Neural progenitor cell (in vitro differentiated cells): ENCODE results near the gene BBS9. TPM values are rescaled to one million over a fixed set of nuclear protein-coding genes. Genes with fewer than 3 reads are reported as not detected.

Experiments
- DNase-seq: peaks from one replicate; pipeline ENCODE4 v3.0.0-alpha.2; 2016; ENCODE audit warnings: low spot score
- H2AFZ ChIP-seq: fragments of 200-600 bp; sonication (generic); replicated peaks from 2 replicates; pipeline ENCODE4 v1.6.1; 2016; ENCODE audit warnings: antibody characterized with exemption
- H3F3A ChIP-seq: fragments of 200-600 bp; sonication (generic); 2 replicates; pipeline ENCODE4 v1.6.1; 2016; ENCODE audit warnings: antibody characterized with exemption, low read depth
- H3K27ac ChIP-seq: fragments of 200-600 bp; sonication (generic); 2 replicates; pipeline ENCODE4 v1.5.1; 2016; ENCODE audit warnings: mild to moderate bottlenecking
- H3K27me3 ChIP-seq: fragments of 200-600 bp; sonication (generic); 2 replicates; pipeline ENCODE4 v1.6.1; 2016; ENCODE audit warnings: mild to moderate bottlenecking, moderate library complexity
- H3K36me3 ChIP-seq: fragments of 200-600 bp; sonication (generic); 2 replicates; pipeline ENCODE4 v1.5.1; 2016
- H3K4me1 ChIP-seq: fragments of 200-600 bp; sonication (generic); 2 replicates; pipeline ENCODE4 v1.6.1; 2016; ENCODE audit warnings: mixed run types
- H3K4me2 ChIP-seq: fragments of 200-600 bp; sonication (generic); 2 replicates; pipeline ENCODE4 v1.6.1; 2016
- H3K4me3 ChIP-seq: fragments of 200-600 bp; sonication (generic); 2 replicates; pipeline ENCODE4 v1.5.1; 2016
- H3K79me2 ChIP-seq: fragments of 200-600 bp; sonication (generic); 2 replicates; pipeline ENCODE4 v1.6.1; 2016; ENCODE audit warnings: low read depth
- H3K9ac ChIP-seq: fragments of 200-600 bp; sonication (generic); 2 replicates; pipeline ENCODE4 v1.6.1; 2016
- H3K9me3 ChIP-seq: fragments of 200-600 bp; sonication (generic); 2 replicates; pipeline ENCODE4 v1.5.1; 2016; ENCODE audit warnings: low read depth
- H4K20me1 ChIP-seq: fragments of 200-600 bp; sonication (generic); 2 replicates; pipeline ENCODE4 v1.6.1; 2016; ENCODE audit warnings: low read depth
- H3K27ac Mint-ChIP-seq: 3 replicates; pipeline ENCODE4 v1.8.0; 2021; ENCODE audit warnings: mixed read lengths
- H3K27me3 Mint-ChIP-seq: 2 replicates; pipeline ENCODE4 v1.8.0; 2022; ENCODE audit warnings: low read depth, mild to moderate bottlenecking, inconsistent platforms, moderate library complexity, mixed read lengths; ENCODE audit not compliant: insufficient read depth
- H3K36me3 Mint-ChIP-seq: 3 replicates; pipeline ENCODE4 v1.8.0; 2021; ENCODE audit warnings: mixed read lengths
- H3K4me1 Mint-ChIP-seq: 3 replicates; pipeline ENCODE4 v1.8.0; 2021; ENCODE audit warnings: mixed read lengths
- H3K4me3 Mint-ChIP-seq: 3 replicates; pipeline ENCODE4 v1.8.0; 2021; ENCODE audit warnings: mild to moderate bottlenecking, moderate library complexity, mixed read lengths
- H3K9me3 Mint-ChIP-seq: 3 replicates; pipeline ENCODE4 v1.8.0; 2020; ENCODE audit warnings: mixed read lengths
- CTCF ChIP-seq: fragments of 200-600 bp; sonication (generic); IDR thresholded peaks from 2 replicates; pipeline ENCODE4 v1.5.1; 2017; ENCODE audit warnings: antibody characterized with exemption, mild to moderate bottlenecking
- EZH2 ChIP-seq: fragments of 200-600 bp; sonication (generic); IDR thresholded peaks from 2 replicates; pipeline ENCODE4 v1.6.1; 2017; ENCODE audit warnings: antibody characterized with exemption, mild to moderate bottlenecking, moderate library complexity
- EZH2phosphoT487 ChIP-seq: fragments of 200-600 bp; sonication (generic); IDR thresholded peaks from 2 replicates; pipeline ENCODE4 v1.6.1; 2017; ENCODE audit warnings: antibody characterized with exemption
- total RNA-seq: library from RNA; depleted of rRNA; stranded (reverse); fragments of >200 nt; gene quantifications from 2 replicates; pipeline ENCODE4 v1.2.3, GENCODE V29; 2015; ENCODE audit warnings: low replicate concordance

Gene BBS9
- total RNA-seq, 1 donor from 2014 or later, result 40.3 TPM

DNA sequence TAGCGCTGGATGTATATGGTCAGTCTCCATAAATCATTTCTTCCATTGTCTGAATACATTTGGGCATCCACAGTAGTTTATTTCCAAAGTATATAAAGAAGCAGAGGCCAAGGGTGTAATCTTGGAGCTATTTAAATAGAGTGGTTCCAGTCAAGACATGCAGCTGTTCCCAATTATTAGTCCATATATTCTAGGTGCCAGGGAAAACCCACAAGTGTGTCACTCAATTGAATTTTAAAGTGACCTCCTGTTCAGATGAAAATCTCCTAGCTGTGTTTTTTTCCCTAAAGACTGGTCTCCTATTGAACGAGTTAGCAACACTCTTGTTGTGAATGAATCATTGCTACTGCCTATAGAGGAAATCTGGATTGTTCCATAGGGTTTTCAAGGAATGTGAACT lies 515.7 kb downstream of the BBS9 start:
- Histone ChIP-seq H3K79me2 (no peaks in the 10 kb centered on the region), H2AFZ (no peak overlapping the region), H3K27ac (no peak overlapping the region), H4K20me1 (no peaks in the 10 kb centered on the region), H3K4me1 (peaks cover 10% of the 10 kb centered on the region), H3K4me2 (no peak overlapping the region), H3K9me3 (no peaks in the 10 kb centered on the region), H3K9ac (no peak overlapping the region), H3K27me3 (no peaks in the 10 kb centered on the region), H3F3A (no peaks in the 10 kb centered on the region), H3K36me3 (no peaks in the 10 kb centered on the region), H3K4me3 (no peak overlapping the region)
- no peaks in the 10 kb centered on the region for H3K4me1 Mint-ChIP-seq
- H3K9me3 Mint-ChIP-seq, result no peaks in the 10 kb centered on the region
- H3K36me3 Mint-ChIP-seq, result no peaks in the 10 kb centered on the region
- TF ChIP-seq EZH2 (no peak), CTCF (no peak), EZH2phosphoT487 (no peak)
- H3K4me3 Mint-ChIP-seq, result no peak overlapping the region
- no peaks in the 10 kb centered on the region for H3K27me3 Mint-ChIP-seq
- DNase-seq, result no peak
- no peak overlapping the region for H3K27ac Mint-ChIP-seq

GRCh38 chr7:33646166-33646565 lies 516.8 kb downstream of the BBS9 start:
- Mint-ChIP-seq H3K4me1 (no peaks in the 10 kb centered on the region), H3K9me3 (no peaks in the 10 kb centered on the region), H3K27me3 (no peaks in the 10 kb centered on the region), H3K36me3 (no peaks in the 10 kb centered on the region), H3K4me3 (no peak overlapping the region), H3K27ac (no peak overlapping the region)
- Histone ChIP-seq H4K20me1 (no peaks in the 10 kb centered on the region), H3F3A (no peaks in the 10 kb centered on the region), H3K27me3 (no peaks in the 10 kb centered on the region), H3K36me3 (no peaks in the 10 kb centered on the region), H3K79me2 (no peaks in the 10 kb centered on the region), H3K9ac (no peak overlapping the region), H3K4me1 (peaks cover 10% of the 10 kb centered on the region), H3K9me3 (no peaks in the 10 kb centered on the region), H2AFZ (no peak overlapping the region), H3K4me2 (no peak overlapping the region), H3K27ac (no peak overlapping the region), H3K4me3 (no peak overlapping the region)
- DNase-seq, result no peak
- no peak for TF ChIP-seq CTCF
- no peak for TF ChIP-seq EZH2phosphoT487
- no peak for TF ChIP-seq EZH2

DNA sequence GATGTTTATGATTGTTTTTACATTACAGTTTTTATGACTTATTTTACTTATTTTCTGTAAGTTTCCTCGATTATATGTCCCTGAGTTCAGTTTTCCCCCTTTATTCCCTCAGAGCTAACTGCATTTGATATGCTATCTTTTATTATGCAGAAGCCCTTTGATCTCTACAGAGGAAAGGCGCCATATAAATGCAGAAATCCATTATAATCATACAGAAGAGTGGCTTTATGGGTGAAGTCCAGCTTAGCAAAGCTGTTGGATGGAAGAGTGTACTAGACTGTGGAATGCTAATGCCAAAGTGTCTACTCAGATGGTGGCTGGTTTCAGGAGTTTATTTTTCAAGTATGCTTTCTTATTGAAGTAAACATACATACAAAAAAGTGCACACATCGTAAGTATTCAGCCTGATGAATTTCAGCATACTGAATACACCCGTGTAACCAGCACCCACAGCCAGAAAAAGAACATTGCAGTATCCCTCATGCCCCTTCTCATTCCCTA lies 517.6 kb downstream of the BBS9 start:
- H3K27ac Mint-ChIP-seq, result no peak overlapping the region
- H3K36me3 Mint-ChIP-seq, result no peaks in the 10 kb centered on the region
- TF ChIP-seq EZH2 (no peak), CTCF (no peak), EZH2phosphoT487 (no peak)
- Histone ChIP-seq H3K27ac (no peak overlapping the region), H3K27me3 (no peaks in the 10 kb centered on the region), H3K4me2 (no peak overlapping the region), H3K9me3 (no peaks in the 10 kb centered on the region), H3K9ac (no peak overlapping the region), H3K36me3 (no peaks in the 10 kb centered on the region), H3K79me2 (no peaks in the 10 kb centered on the region), H3K4me3 (no peak overlapping the region), H2AFZ (no peak overlapping the region), H3F3A (no peaks in the 10 kb centered on the region), H3K4me1 (peaks cover 10% of the 10 kb centered on the region), H4K20me1 (no peaks in the 10 kb centered on the region)
- no peak overlapping the region for H3K4me3 Mint-ChIP-seq
- no peaks in the 10 kb centered on the region for H3K4me1 Mint-ChIP-seq
- no peaks in the 10 kb centered on the region for H3K9me3 Mint-ChIP-seq
- DNase-seq, result no peak
- no peaks in the 10 kb centered on the region for H3K27me3 Mint-ChIP-seq
